HCT116 (cell line): ENCODE results near the gene NSD2. TPM values are rescaled to one million over a fixed set of nuclear protein-coding genes. Genes with fewer than 3 reads are reported as not detected.

Experiments used
- ATAC-seq: fragments of 200-7000 bp; cut with Tn5 transposase; 2 replicates; pipeline ENCODE4 v1.9.1; 2020; ENCODE audit warnings: mild to moderate bottlenecking, moderate library complexity
- BruUV-seq: library from RNA; stranded (reverse); fragments of 400-500 nt; replicated peaks from 2 replicates; lab custom pipeline; 2021; lab: Mats Ljungman, UMichigan
- CTCF ChIA-PET: fragments of 300-600 bp; sonication (Branson Sonifier 250); formaldehyde crosslinking; loops from one replicate; lab custom pipeline; 2021; ENCODE audit warnings: antibody characterized with exemption; lab: Charles Lee
- POLR2A ChIA-PET: fragments of 300-600, 350-600 bp; sonication (Branson Sonifier 250); formaldehyde crosslinking; loops from one replicate; lab custom pipeline; 2021; ENCODE audit warnings: antibody characterized with exemption; lab: Charles Lee
- RAD21 ChIA-PET, 2 experiments: fragments of 300-600 bp; sonication (Branson Sonifier 250); formaldehyde crosslinking; loops; one replicate each; lab custom pipeline; 2023; ENCODE audit warnings: low total read pairs in 2 of 2; ENCODE audit not compliant: uncharacterized antibody in 2 of 2, unreplicated experiment in 2 of 2, low non-redundant PET in 1 of 2; lab: Charles Lee
- DNase-seq: peaks from one replicate; pipeline ENCODE4 v3.0.0-alpha.2; 2010; ENCODE audit warnings: low read depth, low spot score
- H2AFZ ChIP-seq: fragments of 200-600 bp; shearing (Covaris generic), sonication (generic); 2 replicates; pipeline ENCODE4 v1.6.1; 2017; ENCODE audit warnings: low read depth, mixed run types, mixed read lengths, antibody characterized with exemption, low read length; ENCODE audit not compliant: poor library complexity, severe bottlenecking
- H3K27ac ChIP-seq: 2 replicates; pipeline ENCODE4 v1.5.1; 2012; ENCODE audit warnings: low read depth, low read length
- H3K27me3 ChIP-seq: fragments of 200-600 bp; sonication (generic); 2 replicates; pipeline ENCODE4 v1.6.1; 2016; ENCODE audit warnings: mixed run types, low read length, mixed read lengths; ENCODE audit not compliant: insufficient read depth
- H3K36me3 ChIP-seq, 2 experiments: fragments of 200-500 bp in 1 of 2; fragments of 200-600 bp in 1 of 2; sonication (Bioruptor generic) in 1 of 2; sonication (generic) in 1 of 2; 2 replicates each; pipeline versions ENCODE4 v1.5.1 to v1.6.1; 2014 to 2016; ENCODE audit warnings: low read length in 2 of 2, inconsistent platforms in 1 of 2, mixed read lengths in 1 of 2, mixed run types in 1 of 2; ENCODE audit not compliant: insufficient read depth in 2 of 2, control insufficient read depth in 1 of 2
- H3K4me1 ChIP-seq, 2 experiments: fragments of 200-600 bp in 1 of 2; sonication (generic) in 1 of 2; 2 replicates each; pipeline versions ENCODE4 v1.5.1 to v1.6.1; 2012 to 2017; ENCODE audit warnings: low read length in 2 of 2, inconsistent platforms in 1 of 2, mild to moderate bottlenecking in 1 of 2, mixed read lengths in 1 of 2, mixed run types in 1 of 2, moderate library complexity in 1 of 2; ENCODE audit not compliant: insufficient read depth in 2 of 2, control insufficient read depth in 1 of 2
- H3K4me2 ChIP-seq: fragments of 200-600 bp; sonication (generic); 2 replicates; pipeline ENCODE4 v1.6.1; 2017; ENCODE audit warnings: mixed run types, low read length, mixed read lengths
- H3K4me3 ChIP-seq, 2 experiments: fragments of 200-600 bp in 1 of 2; sonication (generic) in 1 of 2; replicated peaks in 1 of 2; 2 replicates each; pipeline ENCODE4 v1.5.1; 2011 to 2016; ENCODE audit warnings: low read length in 2 of 2, control low read depth in 1 of 2, low read depth in 1 of 2, mild to moderate bottlenecking in 1 of 2, mixed read lengths in 1 of 2, mixed run types in 1 of 2
- H3K79me2 ChIP-seq: fragments of 200-600 bp; sonication (generic); 2 replicates; pipeline ENCODE4 v1.6.1; 2017; ENCODE audit warnings: mild to moderate bottlenecking, mixed run types, low read length, moderate library complexity, mixed read lengths; ENCODE audit not compliant: insufficient read depth
- H3K9ac ChIP-seq: fragments of 200-600 bp; sonication (generic); 2 replicates; pipeline ENCODE4 v1.6.1; 2016; ENCODE audit warnings: low read length, mixed read lengths
- H3K9me2 ChIP-seq: fragments of 200-600 bp; sonication (generic), shearing (Covaris generic); 2 replicates; pipeline ENCODE4 v1.6.1; 2017; ENCODE audit warnings: mixed run types, mild to moderate bottlenecking, moderate library complexity; ENCODE audit not compliant: insufficient read depth
- H3K9me3 ChIP-seq, 2 experiments: fragments of 200-500 bp in 1 of 2; fragments of 200-600 bp in 1 of 2; sonication (Bioruptor generic) in 1 of 2; sonication (generic) in 1 of 2; 2 replicates each; pipeline ENCODE4 v1.6.1; 2014 to 2017; ENCODE audit warnings: low read length in 2 of 2, mixed read lengths in 2 of 2, inconsistent platforms in 1 of 2, low read depth in 1 of 2, mild to moderate bottlenecking in 1 of 2, mixed run types in 1 of 2, moderate library complexity in 1 of 2; ENCODE audit not compliant: control insufficient read depth in 1 of 2, insufficient read depth in 1 of 2
- H4K20me1 ChIP-seq: fragments of 200-600 bp; sonication (generic), shearing (Covaris generic); 2 replicates; pipeline ENCODE4 v1.6.1; 2017; ENCODE audit warnings: mixed run types, mild to moderate bottlenecking, moderate library complexity; ENCODE audit not compliant: insufficient read depth
- CBX3 ChIP-seq: IDR thresholded peaks from 2 replicates; pipeline ENCODE4 v1.6.1; 2012; ENCODE audit warnings: low read depth
- CEBPB ChIP-seq: IDR thresholded peaks from 2 replicates; pipeline ENCODE4 v1.6.1; 2012; ENCODE audit warnings: low read depth
- ELF1 ChIP-seq: IDR thresholded peaks from 2 replicates; pipeline ENCODE4 v1.6.1; 2012; ENCODE audit warnings: low read depth, borderline replicate concordance
- EZH2 ChIP-seq: fragments of 200-600 bp; sonication (generic); IDR thresholded peaks from 2 replicates; pipeline ENCODE4 v1.6.1; 2017; ENCODE audit warnings: antibody characterized with exemption, mixed run types
- EZH2phosphoT487 ChIP-seq: fragments of 200-600 bp; IDR thresholded peaks from 2 replicates; pipeline ENCODE4 v1.6.1; 2018; ENCODE audit warnings: antibody characterized with exemption, borderline replicate concordance
- FOSL1 ChIP-seq: IDR thresholded peaks from 2 replicates; pipeline ENCODE4 v1.6.1; 2012; ENCODE audit warnings: low read depth
- JUND ChIP-seq: IDR thresholded peaks from 2 replicates; pipeline ENCODE4 v1.6.1; 2012
- POLR2A ChIP-seq: IDR thresholded peaks from 2 replicates; pipeline ENCODE4 v1.7.0; 2011; ENCODE audit warnings: borderline replicate concordance; ENCODE audit not compliant: insufficient read depth, insufficient read length; ENCODE audit errors: extremely low read depth
- RAD21 ChIP-seq: IDR thresholded peaks from 2 replicates; pipeline ENCODE4 v1.6.1; 2012; ENCODE audit warnings: low read depth, mild to moderate bottlenecking
- SIN3A ChIP-seq: IDR thresholded peaks from 2 replicates; pipeline ENCODE4 v1.6.1; 2012; ENCODE audit warnings: low read depth
- TCF7L2 ChIP-seq: IDR thresholded peaks from 2 replicates; pipeline ENCODE4 v1.7.0; 2011; ENCODE audit warnings: borderline replicate concordance, inconsistent platforms; ENCODE audit not compliant: insufficient read depth, insufficient read length; ENCODE audit errors: extremely low read depth
- YY1 ChIP-seq: IDR thresholded peaks from 2 replicates; pipeline ENCODE4 v1.6.1; 2011; ENCODE audit warnings: low read length, low read depth, moderate library complexity, mild to moderate bottlenecking; ENCODE audit not compliant: insufficient replicate concordance; ENCODE audit errors: extremely low read depth
- ZFX ChIP-seq: fragments of 450-650 bp; IDR thresholded peaks from 2 replicates; pipeline ENCODE4 v1.6.1; 2017
- ZNF274 ChIP-seq: fragments of 200-500 bp; sonication (Bioruptor generic); IDR thresholded peaks from 2 replicates; pipeline ENCODE4 v1.6.1; 2014; ENCODE audit warnings: mild to moderate bottlenecking, low read depth, low read length, inconsistent platforms
- intact Hi-C: fragments of 100-400 bp; cut with micrococcal nuclease; formaldehyde crosslinking; loops from 2 replicates; pipeline ENCODE4 v1.10.0; 2022
- total RNA-seq: library from RNA; stranded (reverse); gene quantifications from one replicate; pipeline ENCODE4 v1.2.1, GENCODE V29; 2021; ENCODE audit not compliant: unreplicated experiment
- TF ChIP-seq, protein P1 (sequence below): IDR thresholded peaks from 2 replicates; pipeline ENCODE4 v1.6.1; 2012
- TF ChIP-seq, protein P2 (sequence below): IDR thresholded peaks from 2 replicates; pipeline ENCODE4 v1.6.1; 2011; ENCODE audit warnings: mild to moderate bottlenecking, low read length, moderate library complexity; ENCODE audit not compliant: insufficient replicate concordance; ENCODE audit errors: extremely low read depth
- TF ChIP-seq, protein P3 (sequence below): IDR thresholded peaks from 2 replicates; pipeline ENCODE4 v1.6.1; 2012
- TF ChIP-seq, protein P4 (sequence below): IDR thresholded peaks from 2 replicates; pipeline ENCODE4 v1.6.1; 2012; ENCODE audit warnings: low read depth
- TF ChIP-seq, protein P5 (sequence below), 3 experiments: fragments of 200-600 bp in 1 of 3; sonication (generic) in 1 of 3; IDR thresholded peaks in 2 of 3; conservative IDR thresholded peaks in 1 of 3; 2 replicates each; pipeline ENCODE4 v1.5.1; 2012 to 2017; ENCODE audit warnings: low read depth in 2 of 3, low read length in 2 of 3, antibody characterized with exemption in 1 of 3, borderline replicate concordance in 1 of 3, control low read depth in 1 of 3, mild to moderate bottlenecking in 1 of 3, mixed read lengths in 1 of 3, mixed run types in 1 of 3, moderate library complexity in 1 of 3; ENCODE audit not compliant: insufficient read depth in 1 of 3

The NSD2 gene
- total RNA-seq, 1 experiment from 2014 or later, result 145 TPM

DNA sequence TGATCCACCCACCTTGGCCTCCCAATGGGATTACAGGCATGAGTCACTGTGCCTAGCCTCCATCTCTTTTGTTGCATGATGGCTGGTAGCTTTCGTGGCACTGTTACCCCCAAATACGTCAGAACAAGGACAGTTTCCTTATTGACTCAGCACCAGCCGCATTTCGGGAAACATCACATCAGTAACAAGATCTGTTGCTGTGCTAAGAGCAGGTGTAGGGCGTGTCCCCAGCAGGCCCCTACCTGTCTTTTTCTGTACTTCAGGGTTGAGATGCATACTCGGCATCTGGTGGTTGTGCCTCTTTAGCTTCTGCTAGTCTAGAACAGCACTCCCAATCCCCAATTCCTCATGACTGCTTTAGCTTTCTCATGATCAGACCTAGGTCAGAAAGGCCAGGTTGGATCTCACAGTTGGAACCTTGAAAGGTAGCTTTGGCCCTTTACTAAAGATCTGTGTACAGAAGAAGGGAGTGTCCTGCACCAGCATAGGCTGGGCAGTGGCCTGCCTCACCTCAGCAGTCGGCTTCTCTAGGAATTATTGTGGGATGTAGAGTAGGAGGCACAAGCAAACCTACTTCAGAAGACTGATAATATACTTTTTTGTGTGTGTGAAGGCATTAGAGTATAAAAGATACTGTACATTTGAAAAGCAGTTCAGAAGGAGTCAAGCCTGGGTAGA lies 36.8 kb downstream of the NSD2 start:
- Histone ChIP-seq H3K9me2 (no peaks in the 10 kb centered on the region), H3K79me2 (peaks cover 96% of the 10 kb centered on the region), H3K36me3 (peaks cover 12 to 33% of the 10 kb centered on the region in 2 experiments; a peak in 2 of 4 replicates), H4K20me1 (peaks cover 8% of the 10 kb centered on the region; the same call in 1 of the 2 replicates), H3K4me3 (no peak overlapping the region), H3K9ac (no peak overlapping the region), H3K27ac (no peak overlapping the region), H2AFZ (no peak overlapping the region), H3K27me3 (no peaks in the 10 kb centered on the region)
- ChIA-PET RAD21 (no interaction called here), CTCF (interaction anchor here (0.6 to 1.2 kb wide), 2 partner anchors 9 to 163 kb away, joined by 3 read pairs; no protein-coding TSS in a partner anchor), POLR2A (no interaction called here)
- DNase-seq, result no peak
- no TSS peak for BruUV-seq
- TF ChIP-seq, protein P1, sequence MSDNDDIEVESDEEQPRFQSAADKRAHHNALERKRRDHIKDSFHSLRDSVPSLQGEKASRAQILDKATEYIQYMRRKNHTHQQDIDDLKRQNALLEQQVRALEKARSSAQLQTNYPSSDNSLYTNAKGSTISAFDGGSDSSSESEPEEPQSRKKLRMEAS, result no peak
- TF ChIP-seq FOSL1 (no peak), ZFX (no peak), ELF1 (no peak), YY1 (no peak), RAD21 (no peak), SIN3A (no peak), CBX3 (no peak), EZH2phosphoT487 (no peak), ZNF274 (no peak), EZH2 (no peak), POLR2A (no peak), CEBPB (no peak), JUND (no peak), TCF7L2 (no peak)
- TF ChIP-seq, protein P2, sequence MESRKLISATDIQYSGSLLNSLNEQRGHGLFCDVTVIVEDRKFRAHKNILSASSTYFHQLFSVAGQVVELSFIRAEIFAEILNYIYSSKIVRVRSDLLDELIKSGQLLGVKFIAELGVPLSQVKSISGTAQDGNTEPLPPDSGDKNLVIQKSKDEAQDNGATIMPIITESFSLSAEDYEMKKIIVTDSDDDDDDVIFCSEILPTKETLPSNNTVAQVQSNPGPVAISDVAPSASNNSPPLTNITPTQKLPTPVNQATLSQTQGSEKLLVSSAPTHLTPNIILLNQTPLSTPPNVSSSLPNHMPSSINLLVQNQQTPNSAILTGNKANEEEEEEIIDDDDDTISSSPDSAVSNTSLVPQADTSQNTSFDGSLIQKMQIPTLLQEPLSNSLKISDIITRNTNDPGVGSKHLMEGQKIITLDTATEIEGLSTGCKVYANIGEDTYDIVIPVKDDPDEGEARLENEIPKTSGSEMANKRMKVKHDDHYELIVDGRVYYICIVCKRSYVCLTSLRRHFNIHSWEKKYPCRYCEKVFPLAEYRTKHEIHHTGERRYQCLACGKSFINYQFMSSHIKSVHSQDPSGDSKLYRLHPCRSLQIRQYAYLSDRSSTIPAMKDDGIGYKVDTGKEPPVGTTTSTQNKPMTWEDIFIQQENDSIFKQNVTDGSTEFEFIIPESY, result no peak
- TF ChIP-seq, protein P3, sequence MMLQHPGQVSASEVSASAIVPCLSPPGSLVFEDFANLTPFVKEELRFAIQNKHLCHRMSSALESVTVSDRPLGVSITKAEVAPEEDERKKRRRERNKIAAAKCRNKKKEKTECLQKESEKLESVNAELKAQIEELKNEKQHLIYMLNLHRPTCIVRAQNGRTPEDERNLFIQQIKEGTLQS, result no peak
- TF ChIP-seq, protein P4, sequence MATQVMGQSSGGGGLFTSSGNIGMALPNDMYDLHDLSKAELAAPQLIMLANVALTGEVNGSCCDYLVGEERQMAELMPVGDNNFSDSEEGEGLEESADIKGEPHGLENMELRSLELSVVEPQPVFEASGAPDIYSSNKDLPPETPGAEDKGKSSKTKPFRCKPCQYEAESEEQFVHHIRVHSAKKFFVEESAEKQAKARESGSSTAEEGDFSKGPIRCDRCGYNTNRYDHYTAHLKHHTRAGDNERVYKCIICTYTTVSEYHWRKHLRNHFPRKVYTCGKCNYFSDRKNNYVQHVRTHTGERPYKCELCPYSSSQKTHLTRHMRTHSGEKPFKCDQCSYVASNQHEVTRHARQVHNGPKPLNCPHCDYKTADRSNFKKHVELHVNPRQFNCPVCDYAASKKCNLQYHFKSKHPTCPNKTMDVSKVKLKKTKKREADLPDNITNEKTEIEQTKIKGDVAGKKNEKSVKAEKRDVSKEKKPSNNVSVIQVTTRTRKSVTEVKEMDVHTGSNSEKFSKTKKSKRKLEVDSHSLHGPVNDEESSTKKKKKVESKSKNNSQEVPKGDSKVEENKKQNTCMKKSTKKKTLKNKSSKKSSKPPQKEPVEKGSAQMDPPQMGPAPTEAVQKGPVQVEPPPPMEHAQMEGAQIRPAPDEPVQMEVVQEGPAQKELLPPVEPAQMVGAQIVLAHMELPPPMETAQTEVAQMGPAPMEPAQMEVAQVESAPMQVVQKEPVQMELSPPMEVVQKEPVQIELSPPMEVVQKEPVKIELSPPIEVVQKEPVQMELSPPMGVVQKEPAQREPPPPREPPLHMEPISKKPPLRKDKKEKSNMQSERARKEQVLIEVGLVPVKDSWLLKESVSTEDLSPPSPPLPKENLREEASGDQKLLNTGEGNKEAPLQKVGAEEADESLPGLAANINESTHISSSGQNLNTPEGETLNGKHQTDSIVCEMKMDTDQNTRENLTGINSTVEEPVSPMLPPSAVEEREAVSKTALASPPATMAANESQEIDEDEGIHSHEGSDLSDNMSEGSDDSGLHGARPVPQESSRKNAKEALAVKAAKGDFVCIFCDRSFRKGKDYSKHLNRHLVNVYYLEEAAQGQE, result no peak
- TF ChIP-seq, protein P5, sequence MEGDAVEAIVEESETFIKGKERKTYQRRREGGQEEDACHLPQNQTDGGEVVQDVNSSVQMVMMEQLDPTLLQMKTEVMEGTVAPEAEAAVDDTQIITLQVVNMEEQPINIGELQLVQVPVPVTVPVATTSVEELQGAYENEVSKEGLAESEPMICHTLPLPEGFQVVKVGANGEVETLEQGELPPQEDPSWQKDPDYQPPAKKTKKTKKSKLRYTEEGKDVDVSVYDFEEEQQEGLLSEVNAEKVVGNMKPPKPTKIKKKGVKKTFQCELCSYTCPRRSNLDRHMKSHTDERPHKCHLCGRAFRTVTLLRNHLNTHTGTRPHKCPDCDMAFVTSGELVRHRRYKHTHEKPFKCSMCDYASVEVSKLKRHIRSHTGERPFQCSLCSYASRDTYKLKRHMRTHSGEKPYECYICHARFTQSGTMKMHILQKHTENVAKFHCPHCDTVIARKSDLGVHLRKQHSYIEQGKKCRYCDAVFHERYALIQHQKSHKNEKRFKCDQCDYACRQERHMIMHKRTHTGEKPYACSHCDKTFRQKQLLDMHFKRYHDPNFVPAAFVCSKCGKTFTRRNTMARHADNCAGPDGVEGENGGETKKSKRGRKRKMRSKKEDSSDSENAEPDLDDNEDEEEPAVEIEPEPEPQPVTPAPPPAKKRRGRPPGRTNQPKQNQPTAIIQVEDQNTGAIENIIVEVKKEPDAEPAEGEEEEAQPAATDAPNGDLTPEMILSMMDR (IDR thresholded peaks at IDR 0.05 in 2 of 3, conservative IDR thresholded peaks at IDR 0.05 in 1 of 3; ENCODE audit: borderline replicate concordance in 1 of 3, insufficient read depth in 1 of 3, low read depth in 2 of 3, low read length in 2 of 3), result no peak
- TF ChIP-seq, all 23 proteins: peak for 0
- no peaks in the 10 kb centered on the region for H3K9me3 ChIP-seq
- ATAC-seq, result no peak
- intact Hi-C loops, result no loop called here
- peaks cover 5 to 28% of the 10 kb centered on the region in 2 experiments; a peak in 2 of 4 replicates for H3K4me1 ChIP-seq
- H3K4me2 ChIP-seq, result no peak overlapping the region
